Astrocyte (in vitro differentiated cells and primary cell): ENCODE results near the gene MMP28.

ENCODE experiments used
- EZH2 ChIP-seq: IDR thresholded peaks from 2 replicates; pipeline ENCODE4 v1.6.1; 2012; ENCODE audit warnings: mild to moderate bottlenecking, low read length, inconsistent platforms; ENCODE audit not compliant: insufficient read depth
- TF ChIP-seq, protein P1 (sequence below): IDR thresholded peaks from 2 replicates; pipeline ENCODE4 v1.5.1; 2011; ENCODE audit warnings: low read depth, mild to moderate bottlenecking, inconsistent platforms, low read length, moderate library complexity; ENCODE audit not compliant: insufficient read depth

DNA sequence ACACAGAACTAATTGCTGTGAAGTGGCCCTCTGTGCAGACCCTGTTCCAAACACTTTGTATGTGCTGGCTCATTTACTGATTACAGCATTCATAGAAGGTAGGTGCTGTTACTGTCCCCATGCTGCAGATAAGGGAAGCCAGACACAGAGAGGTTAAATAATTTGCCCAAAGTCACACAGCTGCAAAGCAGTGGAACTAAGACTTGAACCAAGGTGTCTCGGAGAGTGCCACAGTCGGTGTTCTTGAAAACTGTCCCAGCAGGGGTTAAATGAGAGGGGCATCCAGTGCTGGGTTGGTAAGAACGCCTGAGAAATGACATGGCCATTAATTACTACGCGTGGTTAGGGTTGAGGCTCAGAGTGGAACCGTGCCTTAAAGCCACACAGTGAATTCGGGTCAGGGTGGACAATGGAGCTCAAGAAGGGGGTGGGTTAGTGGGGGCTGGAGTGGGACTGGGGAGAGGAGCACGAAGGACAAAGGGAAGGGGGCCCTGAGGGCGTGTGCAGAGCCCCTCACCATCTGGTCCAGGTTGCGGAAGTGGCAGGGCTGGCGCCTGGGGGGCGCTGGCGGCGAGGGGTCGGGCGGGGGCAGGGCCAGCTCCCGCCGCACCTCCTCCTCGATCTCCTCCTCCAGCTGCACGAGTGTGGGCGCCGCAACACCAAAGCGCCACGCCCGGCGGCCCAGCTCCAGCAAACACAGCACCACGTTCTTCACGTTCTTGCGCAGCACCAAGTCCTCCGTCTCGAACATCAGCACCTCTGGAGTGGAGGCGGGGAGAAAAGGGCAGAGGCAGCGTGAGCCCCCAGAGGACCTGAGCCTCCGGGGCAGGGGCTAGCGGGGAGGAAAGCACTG lies 45.7 kb downstream of the MMP28 start:
- TF ChIP-seq, protein P1, sequence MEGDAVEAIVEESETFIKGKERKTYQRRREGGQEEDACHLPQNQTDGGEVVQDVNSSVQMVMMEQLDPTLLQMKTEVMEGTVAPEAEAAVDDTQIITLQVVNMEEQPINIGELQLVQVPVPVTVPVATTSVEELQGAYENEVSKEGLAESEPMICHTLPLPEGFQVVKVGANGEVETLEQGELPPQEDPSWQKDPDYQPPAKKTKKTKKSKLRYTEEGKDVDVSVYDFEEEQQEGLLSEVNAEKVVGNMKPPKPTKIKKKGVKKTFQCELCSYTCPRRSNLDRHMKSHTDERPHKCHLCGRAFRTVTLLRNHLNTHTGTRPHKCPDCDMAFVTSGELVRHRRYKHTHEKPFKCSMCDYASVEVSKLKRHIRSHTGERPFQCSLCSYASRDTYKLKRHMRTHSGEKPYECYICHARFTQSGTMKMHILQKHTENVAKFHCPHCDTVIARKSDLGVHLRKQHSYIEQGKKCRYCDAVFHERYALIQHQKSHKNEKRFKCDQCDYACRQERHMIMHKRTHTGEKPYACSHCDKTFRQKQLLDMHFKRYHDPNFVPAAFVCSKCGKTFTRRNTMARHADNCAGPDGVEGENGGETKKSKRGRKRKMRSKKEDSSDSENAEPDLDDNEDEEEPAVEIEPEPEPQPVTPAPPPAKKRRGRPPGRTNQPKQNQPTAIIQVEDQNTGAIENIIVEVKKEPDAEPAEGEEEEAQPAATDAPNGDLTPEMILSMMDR = no peak
- peak; percentile 64 for TF ChIP-seq EZH2
